SU-DHL-6 (cell line): ENCODE data around the gene SGIP1.

Source experiments
- CTCF ChIP-seq: fragments of 200-600 bp; sonication (generic); IDR thresholded peaks from one replicate; pipeline ENCODE4 v1.5.1; 2017; ENCODE audit warnings: antibody characterized with exemption, mild to moderate bottlenecking, low read length, moderate library complexity; ENCODE audit not compliant: insufficient read depth, poor library complexity, severe bottlenecking
- EZH2phosphoT487 ChIP-seq: fragments of 200-600 bp; sonication (generic), shearing (Covaris generic); conservative IDR thresholded peaks from 2 replicates; pipeline ENCODE4 v1.6.1; 2018; ENCODE audit warnings: mild to moderate bottlenecking, antibody characterized with exemption, low read length, moderate library complexity, mixed read lengths

- no peak for TF ChIP-seq CTCF
- TF ChIP-seq EZH2phosphoT487: no peak
Measured at GRCh38 chr1:66517959-66518358, 16.0 kb upstream of the SGIP1 start.
